ENCODE results near the gene FANCI.

- TF ChIP-seq EGR1 (IDR thresholded peaks at IDR 0.05) (no peak), RAD21 (IDR thresholded peaks at IDR 0.05; ENCODE audit: low read depth) (no peak)
These were observed 83.3 kb downstream of the FANCI start for GRCh38 chr15:89327113-89327512.
